Thymus (tissue), 11 donors: ENCODE data around the gene RASAL2. TPM values are rescaled to one million over a fixed set of nuclear protein-coding genes. Genes with fewer than 3 reads are reported as not detected.
A peak's percentile ranks its signal among the peaks of the same experiment; 100 is the strongest.

Experiments used
- DNase-seq, 9 donors: peaks; one replicate each; pipeline ENCODE4 v3.0.0-alpha.2; 2013; ENCODE audit warnings: low spot score in 9 of 9, low read depth in 6 of 9, missing footprints in 1 of 9
- H3K27ac ChIP-seq, 2 donors: one replicate each; pipeline ENCODE4 v1.5.1; 2013; ENCODE audit warnings: control low read depth in 1 of 2, low read depth in 1 of 2, low read length in 1 of 2, mild to moderate bottlenecking in 1 of 2, moderate library complexity in 1 of 2
- H3K27me3 ChIP-seq, 2 donors: one replicate each; pipeline ENCODE4 v1.5.1; 2013; ENCODE audit warnings: low read length in 1 of 2; ENCODE audit not compliant: control insufficient read depth in 2 of 2, insufficient read depth in 1 of 2
- H3K36me3 ChIP-seq, 2 donors: one replicate each; pipeline ENCODE4 v1.5.1; 2013; ENCODE audit warnings: low read length in 1 of 2, mild to moderate bottlenecking in 1 of 2, moderate library complexity in 1 of 2; ENCODE audit not compliant: control insufficient read depth in 2 of 2, insufficient read depth in 2 of 2
- H3K4me1 ChIP-seq, 2 donors: one replicate each; pipeline ENCODE4 v1.5.1; 2013; ENCODE audit warnings: low read length in 2 of 2; ENCODE audit not compliant: control insufficient read depth in 2 of 2, insufficient read depth in 2 of 2
- H3K4me3 ChIP-seq, 2 donors: one replicate each; pipeline ENCODE4 v1.5.1; 2013; ENCODE audit warnings: low read length in 2 of 2, control low read depth in 1 of 2, mild to moderate bottlenecking in 1 of 2
- H3K9me3 ChIP-seq, 2 donors: one replicate each; pipeline ENCODE4 v1.5.1; 2013; ENCODE audit warnings: low read length in 1 of 2, mild to moderate bottlenecking in 1 of 2; ENCODE audit not compliant: control insufficient read depth in 2 of 2, insufficient read depth in 1 of 2
- WGBS: extraction: QIAGEN DNeasy Blood & Tissue Kit; methylation state at CpG from one replicate; pipeline ENCODE4 v1.1.7; 2013; 5-methylcytosine and 5-hydroxymethylcytosine counted together
- polyA plus RNA-seq: library from polyadenylated mRNA; stranded (reverse); fragments of 200-250 nt; gene quantifications from one replicate; pipeline ENCODE4 v1.2.3, GENCODE V29; 2013
- total RNA-seq: library from RNA; stranded (reverse); fragments of 120-200 nt; gene quantifications from one replicate; pipeline ENCODE4 v1.2.4, GENCODE V29; 2013
- donor health status: healthy.

The RASAL2 gene
- total and polyA plus RNA-seq, 2 donors = 1.9 to 2.6 TPM

GRCh38 chr1:178266619-178267066 is 172.7 kb downstream of the RASAL2 start:
- no peak overlapping the region for H3K27ac ChIP-seq
- H3K4me1 ChIP-seq = no peaks in the 10 kb centered on the region
- no peaks in the 10 kb centered on the region for H3K9me3 ChIP-seq
- no peaks in the 10 kb centered on the region for H3K27me3 ChIP-seq
- no peak overlapping the region for H3K4me3 ChIP-seq
- H3K36me3 ChIP-seq = no peaks in the 10 kb centered on the region
- no peak for DNase-seq
- 98% methylated on average over 4 of the region's 4 CpGs for WGBS

- Histone ChIP-seq H3K4me1 (no peaks in the 10 kb centered on the region), H3K9me3 (no peaks in the 10 kb centered on the region), H3K36me3 (no peaks in the 10 kb centered on the region), H3K4me3 (no peak overlapping the region), H3K27ac (no peak overlapping the region), H3K27me3 (no peaks in the 10 kb centered on the region)
- 82% methylated on average over 3 of the region's 3 CpGs for WGBS
- DNase-seq = no peak
Measured at GRCh38 chr1:178267646-178268094, 173.8 kb downstream of the RASAL2 start.

GRCh38 chr1:178271471-178271870 is 177.6 kb downstream of the RASAL2 start:
- no peak for DNase-seq
- Histone ChIP-seq H3K4me3 (no peak overlapping the region), H3K27me3 (no peaks in the 10 kb centered on the region), H3K4me1 (no peaks in the 10 kb centered on the region), H3K36me3 (no peaks in the 10 kb centered on the region), H3K9me3 (no peaks in the 10 kb centered on the region), H3K27ac (no peak overlapping the region)
- 96% methylated on average over 1 of the region's 1 CpG for WGBS

GRCh38 chr1:178273707-178274410 is 180.0 kb downstream of the RASAL2 start:
- Histone ChIP-seq H3K4me1 (no peaks in the 10 kb centered on the region), H3K4me3 (no peak overlapping the region)
- 90% methylated on average over 6 of the region's 6 CpGs for WGBS

GRCh38 chr1:178275049-178275448 is 181.1 kb downstream of the RASAL2 start:
- H3K36me3 ChIP-seq = no peaks in the 10 kb centered on the region
- H3K27ac ChIP-seq = no peak overlapping the region
- WGBS = 97% methylated on average over 2 of the region's 2 CpGs
- H3K27me3 ChIP-seq = no peaks in the 10 kb centered on the region
- no peaks in the 10 kb centered on the region for H3K4me1 ChIP-seq
- H3K9me3 ChIP-seq = no peaks in the 10 kb centered on the region
- H3K4me3 ChIP-seq = no peak overlapping the region
- no peak for DNase-seq

More at GRCh38 chr1:178273707-178274410, 180.0 kb downstream of the RASAL2 start:
- no peaks in the 10 kb centered on the region for H3K9me3 ChIP-seq
- H3K27ac ChIP-seq = no peak overlapping the region
- DNase-seq = no peak
- H3K36me3 ChIP-seq = no peaks in the 10 kb centered on the region
- no peaks in the 10 kb centered on the region for H3K27me3 ChIP-seq

- Histone ChIP-seq H3K4me1 (no peaks in the 10 kb centered on the region), H3K27me3 (no peaks in the 10 kb centered on the region), H3K27ac (no peak overlapping the region), H3K36me3 (no peaks in the 10 kb centered on the region), H3K4me3 (no peak overlapping the region), H3K9me3 (no peaks in the 10 kb centered on the region)
- WGBS = 94% methylated on average over 2 of the region's 2 CpGs
- DNase-seq = no peak
Measured at GRCh38 chr1:178275553-178275952, 181.6 kb downstream of the RASAL2 start.

- Histone ChIP-seq H3K27me3 (no peaks in the 10 kb centered on the region), H3K4me3 (no peak overlapping the region), H3K27ac (no peak overlapping the region), H3K36me3 (no peaks in the 10 kb centered on the region), H3K9me3 (no peaks in the 10 kb centered on the region), H3K4me1 (no peaks in the 10 kb centered on the region)
- DNase-seq = peak in 1 of 9 donors; percentile 13
- 94% methylated on average over 4 of the region's 4 CpGs for WGBS
Measured at GRCh38 chr1:178277793-178278530, 184.1 kb downstream of the RASAL2 start.

GRCh38 chr1:178278916-178279686 is 185.2 kb downstream of the RASAL2 start:
- peaks cover 0 to 6% of the 10 kb centered on the region in 2 donors for H3K4me1 ChIP-seq

GRCh38 chr1:178282949-178283367 is 189.1 kb downstream of the RASAL2 start:
- Histone ChIP-seq H3K4me1 (peaks cover 0 to 6% of the 10 kb centered on the region in 2 donors), H3K36me3 (no peaks in the 10 kb centered on the region), H3K9me3 (no peaks in the 10 kb centered on the region), H3K27me3 (no peaks in the 10 kb centered on the region), H3K4me3 (no peak overlapping the region), H3K27ac (no peak overlapping the region)
- WGBS = 57% methylated on average over 3 of the region's 3 CpGs
- peak in 1 of 9 donors; percentile 7 for DNase-seq

More at GRCh38 chr1:178278916-178279686, 185.2 kb downstream of the RASAL2 start:
- H3K4me3 ChIP-seq = no peak overlapping the region
- H3K27ac ChIP-seq = no peak overlapping the region
- no peaks in the 10 kb centered on the region for H3K9me3 ChIP-seq
- WGBS = 91% methylated on average over 1 of the region's 1 CpG
- H3K27me3 ChIP-seq = no peaks in the 10 kb centered on the region
- H3K36me3 ChIP-seq = no peaks in the 10 kb centered on the region
- DNase-seq = no peak
